OCI-LY1 (cell line): ENCODE measurements around the gene TOM1L2.

Experiments used
- H2AFZ ChIP-seq: fragments of 200-600 bp; sonication (generic), shearing (Covaris generic); 2 replicates; pipeline ENCODE4 v1.6.0; 2014; ENCODE audit warnings: antibody characterized with exemption, mild to moderate bottlenecking, low read length
- H3F3A ChIP-seq: fragments of 200-600 bp; sonication (generic), shearing (Covaris generic); 2 replicates; pipeline ENCODE4 v1.6.0; 2014; ENCODE audit warnings: mild to moderate bottlenecking, antibody characterized with exemption, low read length, moderate library complexity; ENCODE audit not compliant: insufficient read depth
- H3K27ac ChIP-seq: fragments of 200-600 bp; sonication (generic); 2 replicates; pipeline ENCODE4 v1.5.1; 2014; ENCODE audit warnings: low read length, mixed run types, mild to moderate bottlenecking, low read depth; ENCODE audit not compliant: poor library complexity, severe bottlenecking
- H3K27me3 ChIP-seq: fragments of 200-600 bp; sonication (generic); 2 replicates; pipeline ENCODE4 v1.6.0; 2014; ENCODE audit warnings: antibody characterized with exemption, mild to moderate bottlenecking, low read length, moderate library complexity; ENCODE audit not compliant: insufficient read depth
- H3K36me3 ChIP-seq: fragments of 200-600 bp; sonication (generic); 2 replicates; pipeline ENCODE4 v1.6.1; 2014; ENCODE audit warnings: mild to moderate bottlenecking, antibody characterized with exemption, low read length, moderate library complexity, mixed read lengths; ENCODE audit not compliant: insufficient read depth
- H3K4me1 ChIP-seq: fragments of 200-600 bp; sonication (generic); 2 replicates; pipeline ENCODE4 v1.5.1; 2014; ENCODE audit warnings: mild to moderate bottlenecking, low read length, moderate library complexity; ENCODE audit not compliant: insufficient read depth, severe bottlenecking
- H3K4me2 ChIP-seq: fragments of 200-600 bp; sonication (generic), shearing (Covaris generic); 2 replicates; pipeline ENCODE4 v1.6.1; 2014; ENCODE audit warnings: low read length
- H3K4me3 ChIP-seq: fragments of 200-600 bp; sonication (generic); 2 replicates; pipeline ENCODE4 v1.5.1; 2014; ENCODE audit warnings: low read length, low read depth, mild to moderate bottlenecking, mixed read lengths; ENCODE audit not compliant: poor library complexity, severe bottlenecking
- H3K79me2 ChIP-seq: fragments of 200-600 bp; shearing (Covaris generic); 2 replicates; pipeline ENCODE4 v1.6.1; 2016; ENCODE audit warnings: mixed run types, low read length, mixed read lengths; ENCODE audit not compliant: insufficient read depth
- H3K9ac ChIP-seq: fragments of 200-600 bp; sonication (generic), shearing (Covaris generic); 2 replicates; pipeline ENCODE4 v1.6.1; 2014; ENCODE audit warnings: mild to moderate bottlenecking, low read length, mixed read lengths
- H3K9me2 ChIP-seq: fragments of 200-600 bp; sonication (generic), shearing (Covaris generic); 2 replicates; pipeline ENCODE4 v1.6.1; 2014; ENCODE audit warnings: low read depth, mild to moderate bottlenecking, low read length, mixed read lengths
- H3K9me3 ChIP-seq: fragments of 200-600 bp; shearing (Covaris generic); 2 replicates; pipeline ENCODE4 v1.6.1; 2014; ENCODE audit warnings: low read length, mixed read lengths
- H4K20me1 ChIP-seq: fragments of 200-600 bp; sonication (generic), shearing (Covaris generic); 2 replicates; pipeline ENCODE4 v1.6.0; 2016; ENCODE audit warnings: mild to moderate bottlenecking, low read length; ENCODE audit not compliant: insufficient read depth
- EZH2 ChIP-seq: fragments of 200-600 bp; sonication (generic), shearing (Covaris generic); IDR thresholded peaks from 2 replicates; pipeline ENCODE4 v1.8.0; 2017; ENCODE audit warnings: borderline replicate concordance, mixed run types, mild to moderate bottlenecking, antibody characterized with exemption, low read length, moderate library complexity, mixed read lengths
- TF ChIP-seq, protein P1 (sequence below): fragments of 200-600 bp; sonication (generic), shearing (Covaris generic); IDR thresholded peaks from 2 replicates; pipeline ENCODE4 v1.5.1; 2017; ENCODE audit warnings: mild to moderate bottlenecking, antibody characterized with exemption, low read length, moderate library complexity, mixed read lengths

The TOM1L2 gene

DNA sequence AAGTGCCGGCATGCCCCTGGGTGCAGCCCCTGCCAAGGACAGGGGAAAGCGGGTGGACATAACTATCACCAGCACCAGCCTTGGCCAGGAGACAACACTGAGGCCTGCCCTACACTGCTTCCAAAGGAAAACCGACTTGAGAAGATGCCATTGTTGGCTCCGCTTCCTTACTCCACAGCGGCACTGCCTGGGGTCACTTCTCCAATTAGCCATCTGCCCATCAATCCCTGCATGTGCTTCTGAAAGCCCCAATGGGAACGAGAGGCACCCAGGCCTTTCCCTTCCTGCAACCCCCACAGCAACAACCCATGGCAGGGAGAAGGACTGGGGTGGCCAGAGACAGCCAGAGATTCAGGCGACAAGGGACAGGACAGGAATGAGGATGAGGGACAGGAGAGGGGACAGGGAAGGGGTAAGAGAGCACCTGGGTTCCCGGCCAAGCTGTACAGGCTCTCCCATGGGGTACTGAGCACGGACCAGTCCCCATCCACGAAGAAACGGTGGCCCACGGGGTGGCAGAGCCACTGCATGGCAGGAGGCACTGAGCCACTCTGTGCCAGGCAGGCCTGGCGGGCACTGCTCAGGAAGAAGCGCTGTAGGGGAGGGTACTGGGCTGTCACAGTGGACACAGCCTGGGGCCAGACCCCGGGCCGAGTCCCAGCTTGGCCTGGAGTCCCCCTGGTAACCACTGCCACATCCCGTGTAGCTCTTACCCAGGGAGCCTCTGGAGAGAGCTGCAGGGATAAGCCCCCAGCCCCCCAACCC, 156.6 kb downstream of the TOM1L2 start:
- Histone ChIP-seq H3K27ac (no peak overlapping the region), H3K4me2 (no peak overlapping the region), H3K9me3 (no peaks in the 10 kb centered on the region), H3F3A (no peaks in the 10 kb centered on the region), H3K36me3 (peaks cover 89% of the 10 kb centered on the region), H3K27me3 (no peaks in the 10 kb centered on the region), H3K9me2 (no peaks in the 10 kb centered on the region), H3K79me2 (no peaks in the 10 kb centered on the region), H3K9ac (no peak overlapping the region), H4K20me1 (no peaks in the 10 kb centered on the region), H3K4me3 (no peak overlapping the region), H3K4me1 (peaks cover 14% of the 10 kb centered on the region), H2AFZ (no peak overlapping the region)
- TF ChIP-seq, protein P1, sequence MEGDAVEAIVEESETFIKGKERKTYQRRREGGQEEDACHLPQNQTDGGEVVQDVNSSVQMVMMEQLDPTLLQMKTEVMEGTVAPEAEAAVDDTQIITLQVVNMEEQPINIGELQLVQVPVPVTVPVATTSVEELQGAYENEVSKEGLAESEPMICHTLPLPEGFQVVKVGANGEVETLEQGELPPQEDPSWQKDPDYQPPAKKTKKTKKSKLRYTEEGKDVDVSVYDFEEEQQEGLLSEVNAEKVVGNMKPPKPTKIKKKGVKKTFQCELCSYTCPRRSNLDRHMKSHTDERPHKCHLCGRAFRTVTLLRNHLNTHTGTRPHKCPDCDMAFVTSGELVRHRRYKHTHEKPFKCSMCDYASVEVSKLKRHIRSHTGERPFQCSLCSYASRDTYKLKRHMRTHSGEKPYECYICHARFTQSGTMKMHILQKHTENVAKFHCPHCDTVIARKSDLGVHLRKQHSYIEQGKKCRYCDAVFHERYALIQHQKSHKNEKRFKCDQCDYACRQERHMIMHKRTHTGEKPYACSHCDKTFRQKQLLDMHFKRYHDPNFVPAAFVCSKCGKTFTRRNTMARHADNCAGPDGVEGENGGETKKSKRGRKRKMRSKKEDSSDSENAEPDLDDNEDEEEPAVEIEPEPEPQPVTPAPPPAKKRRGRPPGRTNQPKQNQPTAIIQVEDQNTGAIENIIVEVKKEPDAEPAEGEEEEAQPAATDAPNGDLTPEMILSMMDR = no peak
- no peak for TF ChIP-seq EZH2

DNA sequence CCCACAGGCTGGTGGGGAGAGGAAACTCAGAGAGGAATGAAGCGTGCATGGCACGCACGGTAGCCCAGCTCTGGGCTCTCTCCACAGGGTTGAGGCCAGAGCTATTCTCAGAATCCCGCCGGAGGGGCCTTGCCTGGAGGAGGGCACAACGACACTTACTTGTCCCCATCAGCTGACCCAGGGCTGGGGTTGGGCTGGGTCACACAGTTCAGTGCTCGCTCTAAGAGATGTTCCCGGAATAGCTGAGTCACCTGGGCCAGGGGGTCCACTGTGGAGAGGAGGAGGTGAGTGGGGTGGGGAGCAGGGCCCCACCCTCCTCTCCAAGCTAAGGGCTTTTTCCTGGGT, 157.2 kb downstream of the TOM1L2 start:
- H3K27me3 ChIP-seq = no peaks in the 10 kb centered on the region
- H3K4me2 ChIP-seq = no peak overlapping the region
- no peaks in the 10 kb centered on the region for H3K9me2 ChIP-seq
- no peak overlapping the region for H3K9ac ChIP-seq
- H3K9me3 ChIP-seq = no peaks in the 10 kb centered on the region
- TF ChIP-seq, protein P1 = no peak
- no peak for TF ChIP-seq EZH2
- H3K27ac ChIP-seq = no peak overlapping the region
- H3K79me2 ChIP-seq = no peaks in the 10 kb centered on the region
- H3K36me3 ChIP-seq = peaks cover 89% of the 10 kb centered on the region
- no peak overlapping the region for H2AFZ ChIP-seq
- H3F3A ChIP-seq = no peaks in the 10 kb centered on the region
- no peaks in the 10 kb centered on the region for H4K20me1 ChIP-seq
- peaks cover 8% of the 10 kb centered on the region for H3K4me1 ChIP-seq
- H3K4me3 ChIP-seq = no peak overlapping the region

DNA sequence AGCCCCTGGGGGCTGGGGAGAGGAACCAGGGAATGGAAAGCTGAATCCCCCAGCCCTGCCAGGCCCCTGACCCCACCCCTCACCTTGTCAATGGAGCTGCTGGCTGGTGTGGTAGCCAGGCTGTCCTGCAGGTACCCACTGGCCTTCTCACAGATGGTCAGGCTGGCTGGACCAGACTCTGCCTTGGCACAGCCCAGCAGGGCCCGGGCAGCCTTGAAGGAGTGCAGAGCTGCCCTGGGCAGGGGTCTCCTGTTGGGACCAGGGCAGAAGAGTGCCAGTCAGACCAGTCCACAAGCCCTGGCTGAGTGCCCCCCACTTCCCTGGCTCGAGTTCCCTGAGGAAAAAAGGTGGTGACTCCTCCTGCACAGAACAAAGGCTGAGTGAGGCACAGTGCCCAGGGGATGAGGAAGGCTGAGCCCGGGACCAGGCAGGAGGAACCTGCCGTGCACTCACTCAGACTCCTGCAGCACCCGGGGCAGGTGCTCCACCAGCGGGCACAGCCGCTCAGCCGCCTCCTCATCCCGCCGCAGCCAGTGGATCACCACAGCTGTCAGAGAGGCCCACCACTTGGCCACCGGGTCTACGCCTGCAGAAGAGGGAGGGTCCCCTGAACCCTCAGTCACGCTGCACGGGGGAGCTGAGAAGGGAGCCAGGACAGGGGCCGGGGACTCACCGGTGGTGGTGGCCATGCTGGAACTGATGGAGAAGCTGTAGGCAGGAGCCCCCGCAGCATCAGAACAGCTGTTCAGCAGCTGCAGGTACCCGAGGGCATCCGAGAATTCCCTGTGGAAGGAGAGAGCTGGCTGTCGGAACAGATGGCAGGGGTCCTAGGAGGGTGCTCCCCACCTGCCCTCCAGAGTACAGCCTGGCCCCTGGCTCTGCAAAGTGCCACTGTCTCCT, 157.8 kb downstream of the TOM1L2 start:
- Histone ChIP-seq H3K4me2 (no peak overlapping the region), H3K36me3 (peaks cover 83% of the 10 kb centered on the region), H3K27ac (no peak overlapping the region), H3K79me2 (no peaks in the 10 kb centered on the region), H3K9ac (no peak overlapping the region), H2AFZ (no peak overlapping the region), H3K27me3 (no peaks in the 10 kb centered on the region), H3K4me3 (no peak overlapping the region), H3K4me1 (peaks cover 6% of the 10 kb centered on the region), H3K9me3 (no peaks in the 10 kb centered on the region), H3F3A (no peaks in the 10 kb centered on the region), H4K20me1 (no peaks in the 10 kb centered on the region), H3K9me2 (no peaks in the 10 kb centered on the region)
- TF ChIP-seq, protein P1 = no peak
- TF ChIP-seq EZH2 = no peak
